HL-60 (cell line): ENCODE data around the gene SDK1.

ENCODE experiments used
- GABPA ChIP-seq: IDR thresholded peaks from 2 replicates; pipeline ENCODE4 v1.6.1; 2012; ENCODE audit warnings: low read depth
- POLR2AphosphoS5 ChIP-seq: IDR thresholded peaks from 2 replicates; pipeline ENCODE4 v1.6.1; 2012; ENCODE audit warnings: low read depth
- TF ChIP-seq, protein P1 (sequence below): IDR thresholded peaks from one replicate; pipeline ENCODE4 v1.5.1; 2011; ENCODE audit warnings: low read length, control low read depth, inconsistent platforms; ENCODE audit not compliant: insufficient read depth
- TF ChIP-seq, protein P2 (sequence below): IDR thresholded peaks from 2 replicates; pipeline ENCODE4 v1.6.1; 2012; ENCODE audit warnings: low read depth; ENCODE audit not compliant: insufficient replicate concordance

GRCh38 chr7:4103352-4104091 lies 802.5 kb downstream of the SDK1 start:
- TF ChIP-seq, protein P1, sequence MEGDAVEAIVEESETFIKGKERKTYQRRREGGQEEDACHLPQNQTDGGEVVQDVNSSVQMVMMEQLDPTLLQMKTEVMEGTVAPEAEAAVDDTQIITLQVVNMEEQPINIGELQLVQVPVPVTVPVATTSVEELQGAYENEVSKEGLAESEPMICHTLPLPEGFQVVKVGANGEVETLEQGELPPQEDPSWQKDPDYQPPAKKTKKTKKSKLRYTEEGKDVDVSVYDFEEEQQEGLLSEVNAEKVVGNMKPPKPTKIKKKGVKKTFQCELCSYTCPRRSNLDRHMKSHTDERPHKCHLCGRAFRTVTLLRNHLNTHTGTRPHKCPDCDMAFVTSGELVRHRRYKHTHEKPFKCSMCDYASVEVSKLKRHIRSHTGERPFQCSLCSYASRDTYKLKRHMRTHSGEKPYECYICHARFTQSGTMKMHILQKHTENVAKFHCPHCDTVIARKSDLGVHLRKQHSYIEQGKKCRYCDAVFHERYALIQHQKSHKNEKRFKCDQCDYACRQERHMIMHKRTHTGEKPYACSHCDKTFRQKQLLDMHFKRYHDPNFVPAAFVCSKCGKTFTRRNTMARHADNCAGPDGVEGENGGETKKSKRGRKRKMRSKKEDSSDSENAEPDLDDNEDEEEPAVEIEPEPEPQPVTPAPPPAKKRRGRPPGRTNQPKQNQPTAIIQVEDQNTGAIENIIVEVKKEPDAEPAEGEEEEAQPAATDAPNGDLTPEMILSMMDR, result no peak
- no peak for TF ChIP-seq POLR2AphosphoS5
- TF ChIP-seq, protein P2, sequence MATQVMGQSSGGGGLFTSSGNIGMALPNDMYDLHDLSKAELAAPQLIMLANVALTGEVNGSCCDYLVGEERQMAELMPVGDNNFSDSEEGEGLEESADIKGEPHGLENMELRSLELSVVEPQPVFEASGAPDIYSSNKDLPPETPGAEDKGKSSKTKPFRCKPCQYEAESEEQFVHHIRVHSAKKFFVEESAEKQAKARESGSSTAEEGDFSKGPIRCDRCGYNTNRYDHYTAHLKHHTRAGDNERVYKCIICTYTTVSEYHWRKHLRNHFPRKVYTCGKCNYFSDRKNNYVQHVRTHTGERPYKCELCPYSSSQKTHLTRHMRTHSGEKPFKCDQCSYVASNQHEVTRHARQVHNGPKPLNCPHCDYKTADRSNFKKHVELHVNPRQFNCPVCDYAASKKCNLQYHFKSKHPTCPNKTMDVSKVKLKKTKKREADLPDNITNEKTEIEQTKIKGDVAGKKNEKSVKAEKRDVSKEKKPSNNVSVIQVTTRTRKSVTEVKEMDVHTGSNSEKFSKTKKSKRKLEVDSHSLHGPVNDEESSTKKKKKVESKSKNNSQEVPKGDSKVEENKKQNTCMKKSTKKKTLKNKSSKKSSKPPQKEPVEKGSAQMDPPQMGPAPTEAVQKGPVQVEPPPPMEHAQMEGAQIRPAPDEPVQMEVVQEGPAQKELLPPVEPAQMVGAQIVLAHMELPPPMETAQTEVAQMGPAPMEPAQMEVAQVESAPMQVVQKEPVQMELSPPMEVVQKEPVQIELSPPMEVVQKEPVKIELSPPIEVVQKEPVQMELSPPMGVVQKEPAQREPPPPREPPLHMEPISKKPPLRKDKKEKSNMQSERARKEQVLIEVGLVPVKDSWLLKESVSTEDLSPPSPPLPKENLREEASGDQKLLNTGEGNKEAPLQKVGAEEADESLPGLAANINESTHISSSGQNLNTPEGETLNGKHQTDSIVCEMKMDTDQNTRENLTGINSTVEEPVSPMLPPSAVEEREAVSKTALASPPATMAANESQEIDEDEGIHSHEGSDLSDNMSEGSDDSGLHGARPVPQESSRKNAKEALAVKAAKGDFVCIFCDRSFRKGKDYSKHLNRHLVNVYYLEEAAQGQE, result no peak
- TF ChIP-seq GABPA, result no peak
